Ureter (tissue), 1 donor: ENCODE data around the gene CBLB. TPM values are rescaled to one million over a fixed set of nuclear protein-coding genes. Genes with fewer than 3 reads are reported as not detected.

ENCODE experiments used
- DNase-seq: peaks from one replicate; pipeline ENCODE4 v3.0.0-alpha.2; 2020; ENCODE audit warnings: low spot score
- total RNA-seq: library from RNA; stranded (reverse); gene quantifications from one replicate; pipeline ENCODE4 v1.2.4, GENCODE V29; 2023
- donor health status: DM: yes; HTN: yes; CAD: no.

The CBLB gene
- total RNA-seq, 1 donor from 2014 or later: 90.8 TPM

DNA sequence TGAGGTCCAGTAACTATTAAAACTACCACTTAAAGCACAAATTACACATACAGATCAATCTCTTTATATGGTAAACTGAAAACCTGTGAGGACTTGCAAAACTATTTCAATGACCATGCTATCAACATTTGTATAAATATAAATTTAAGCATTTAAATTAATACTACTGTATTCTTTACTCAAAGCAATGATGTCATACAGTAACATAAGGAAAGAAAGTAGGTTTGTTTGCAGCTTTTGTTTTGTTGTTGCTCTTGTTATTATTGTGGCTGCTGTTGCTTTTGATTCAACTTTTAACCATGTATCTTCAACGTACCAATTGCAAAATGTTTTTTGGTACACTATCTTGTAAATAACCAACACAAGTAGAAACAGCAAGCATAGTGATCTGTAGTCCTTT lies 22.0 kb downstream of the CBLB start:
- no peak for DNase-seq

GRCh38 chr3:105845488-105845887 lies 23.3 kb downstream of the CBLB start:
- DNase-seq: no peak

- DNase-seq: no peak
These were observed 24.1 kb downstream of the CBLB start for GRCh38 chr3:105844704-105845103.

DNA sequence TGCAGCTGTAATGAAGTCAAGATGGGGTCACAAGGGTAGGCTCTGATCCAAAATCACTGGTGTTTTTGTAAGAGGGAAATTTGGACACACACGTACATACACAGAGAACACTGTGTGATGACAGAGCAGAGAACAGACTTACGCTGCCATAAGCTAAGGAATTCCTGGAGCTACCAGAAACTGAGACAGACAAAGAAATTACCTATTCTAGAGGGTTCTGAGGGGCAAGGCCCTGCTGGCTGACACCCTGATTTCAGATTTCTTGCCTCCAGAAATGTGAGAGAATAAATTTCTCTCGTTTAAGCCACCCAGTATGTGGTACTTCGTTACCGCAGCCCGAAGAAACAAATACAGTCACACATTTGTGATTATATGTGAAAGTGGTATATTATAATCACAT lies 24.8 kb downstream of the CBLB start:
- DNase-seq: no peak

DNA sequence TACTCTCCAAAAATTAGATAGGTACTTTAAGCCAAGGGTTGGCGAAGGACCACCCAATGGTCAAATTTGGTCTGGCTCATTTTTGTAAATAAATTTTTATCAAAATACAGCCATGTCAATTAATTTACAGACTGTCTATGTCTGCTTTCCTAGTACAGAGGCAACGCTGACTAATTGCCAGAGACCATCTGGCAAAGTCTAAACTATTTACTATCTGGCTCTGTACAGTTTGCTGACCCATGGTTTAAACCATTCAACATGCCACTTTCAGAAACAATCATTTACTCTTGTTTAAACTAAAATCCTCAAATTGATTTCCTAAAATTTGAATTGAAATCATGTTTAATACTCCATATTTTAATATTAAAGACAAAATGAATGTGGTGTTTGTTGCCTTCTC lies 25.9 kb downstream of the CBLB start:
- no peak for DNase-seq

- DNase-seq: no peak
These were observed 26.4 kb downstream of the CBLB start for GRCh38 chr3:105842449-105842848.

DNA sequence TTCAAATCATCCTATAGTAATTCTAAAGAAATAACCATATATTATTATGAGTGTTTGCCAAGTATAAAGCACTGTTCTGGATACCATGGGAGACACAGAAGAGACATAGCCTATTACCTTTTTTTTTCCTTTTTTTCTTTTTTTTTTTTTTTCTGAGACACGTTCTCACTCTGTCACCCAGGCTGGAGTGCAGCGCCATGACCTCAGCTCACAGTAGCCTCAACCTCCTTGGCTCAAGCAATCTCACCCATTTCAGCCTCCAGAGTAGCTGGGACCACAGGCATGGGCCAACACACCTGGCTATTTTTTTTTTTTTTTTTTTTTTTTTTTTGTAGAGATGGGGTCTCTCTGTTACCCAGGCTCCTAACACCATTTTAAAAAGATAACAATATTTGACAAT lies 30.9 kb downstream of the CBLB start:
- DNase-seq: no peak

GRCh38 chr3:105837143-105837740 lies 31.6 kb downstream of the CBLB start:
- DNase-seq: no peak

- no peak for DNase-seq
These were observed 32.3 kb downstream of the CBLB start for GRCh38 chr3:105836533-105836932.

DNA sequence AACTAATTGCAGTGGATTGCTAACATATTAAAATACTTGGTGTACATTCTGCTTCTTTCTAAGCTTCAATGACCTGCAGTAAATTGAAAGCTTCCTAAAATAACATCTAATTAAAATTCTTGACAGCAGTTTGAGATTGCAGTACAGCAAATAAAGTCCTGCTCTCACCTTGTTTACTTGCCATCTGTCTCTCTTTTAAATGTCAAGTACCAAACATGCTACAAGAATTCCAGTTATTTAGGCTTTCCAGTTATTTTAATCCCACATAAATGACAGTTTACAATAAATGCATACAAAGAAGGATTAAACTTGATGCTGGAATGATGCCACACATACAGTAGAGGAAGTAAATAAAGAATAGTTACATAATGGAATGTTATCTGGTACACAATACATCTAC lies 33.2 kb downstream of the CBLB start:
- no peak for DNase-seq

DNA sequence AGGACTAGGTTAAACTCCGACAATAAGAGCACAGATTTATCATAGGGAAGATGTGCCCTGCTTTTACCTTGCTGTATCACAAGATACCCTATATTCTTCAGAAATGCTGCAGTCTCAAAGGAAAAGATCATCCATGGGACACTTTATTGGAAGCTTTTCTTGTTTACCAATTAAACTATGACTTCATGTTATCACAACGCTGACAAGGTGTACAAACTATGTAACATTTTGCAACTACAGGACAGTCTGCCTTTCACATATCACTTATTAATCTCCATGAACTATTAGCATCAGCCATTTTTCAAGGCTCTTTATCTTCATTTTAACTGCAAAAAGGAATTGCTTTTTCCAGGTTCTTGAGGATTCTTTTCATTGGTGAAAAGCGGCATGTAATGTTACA lies 34.0 kb downstream of the CBLB start:
- DNase-seq: no peak

DNA sequence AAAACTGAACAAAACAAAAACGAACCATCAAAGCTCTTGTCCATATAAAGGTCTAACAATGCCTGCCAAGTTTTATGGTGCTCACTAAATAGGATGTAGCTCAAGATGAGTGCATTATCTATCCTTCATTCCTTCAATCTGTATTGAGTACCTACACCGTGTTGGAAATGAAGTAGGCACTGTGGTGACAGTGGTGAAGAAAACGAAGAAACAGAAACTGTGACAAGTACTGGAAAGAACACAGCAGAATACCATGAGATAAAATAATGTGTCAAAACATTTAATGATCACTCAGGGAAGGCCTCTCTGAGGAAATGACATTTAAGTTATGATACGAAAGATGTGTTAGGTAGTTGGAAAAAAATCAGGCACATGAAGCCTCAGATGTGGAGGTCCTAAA lies 36.2 kb downstream of the CBLB start:
- no peak for DNase-seq

- DNase-seq: no peak
These were observed 38.0 kb downstream of the CBLB start for GRCh38 chr3:105830836-105831235.

DNA sequence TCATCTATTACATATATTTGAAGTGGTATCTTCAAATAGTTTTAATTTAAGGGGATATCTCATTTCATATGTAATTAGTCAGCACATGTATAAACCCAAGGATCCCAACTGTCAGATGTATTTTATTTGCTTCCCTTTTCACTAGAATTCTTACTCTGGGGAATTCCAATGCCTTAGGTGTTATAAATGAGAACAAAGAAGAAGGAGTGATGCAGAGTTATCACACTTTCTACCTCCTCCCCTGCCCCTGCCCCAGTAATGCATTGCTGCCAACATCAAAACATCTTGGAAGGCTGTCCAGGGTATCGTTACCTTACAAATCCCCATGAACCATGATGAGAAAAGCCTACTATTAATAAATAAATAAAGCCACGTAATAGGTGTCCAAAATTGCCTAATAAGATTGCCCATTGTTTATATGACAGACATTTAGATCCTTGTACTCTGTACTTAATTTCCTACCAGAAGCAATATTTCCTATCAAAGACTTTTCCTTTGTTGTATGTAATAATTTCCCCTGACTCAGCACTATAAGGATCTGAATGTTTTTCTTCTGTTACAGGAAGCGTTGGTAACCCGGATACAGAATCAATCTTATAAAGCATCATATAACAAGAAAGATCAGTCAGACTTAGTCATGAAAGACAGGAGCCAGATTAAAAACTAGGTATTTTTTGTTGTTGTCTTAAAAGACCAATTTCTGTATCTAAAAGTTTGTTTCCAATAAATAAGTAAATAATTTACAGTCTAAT lies 38.8 kb downstream of the CBLB start:
- no peak for DNase-seq

DNA sequence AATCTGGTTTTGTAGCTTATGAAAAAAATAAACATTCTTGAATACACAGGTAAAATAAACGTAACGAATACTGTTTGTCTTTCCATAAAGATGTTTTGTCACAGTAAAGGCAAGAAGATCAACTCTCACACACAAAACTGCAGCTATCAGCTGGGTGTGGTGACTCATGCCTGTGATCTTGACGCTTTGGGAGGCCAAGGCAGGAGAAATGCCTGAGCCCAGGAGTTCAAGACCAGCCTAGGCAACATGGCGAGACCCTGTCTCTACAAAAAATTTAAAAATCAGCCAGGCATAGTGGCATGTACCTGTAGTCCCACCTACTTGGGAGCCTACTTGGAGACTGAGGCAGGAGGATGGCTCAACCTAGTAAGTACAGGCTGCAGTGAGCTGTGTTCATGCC lies 39.6 kb downstream of the CBLB start:
- no peak for DNase-seq

DNA sequence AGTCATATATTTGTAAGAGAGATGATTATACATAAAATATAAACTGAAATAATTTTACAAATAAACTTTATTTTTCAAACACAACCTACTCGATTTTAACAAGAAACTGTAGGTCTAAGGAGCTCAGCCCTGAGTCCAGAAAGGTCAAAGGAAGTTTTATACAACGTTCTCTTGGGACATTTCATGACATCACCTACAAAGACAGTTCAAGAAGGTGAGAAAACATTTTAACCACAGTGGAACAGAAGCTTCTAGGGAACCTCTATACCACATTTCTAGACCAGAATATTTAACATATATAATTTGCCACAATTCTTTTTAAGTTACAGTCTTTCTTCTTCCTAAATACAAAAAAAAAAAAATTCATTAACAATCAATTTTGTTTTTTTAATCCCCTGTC lies 40.1 kb downstream of the CBLB start:
- no peak for DNase-seq

DNA sequence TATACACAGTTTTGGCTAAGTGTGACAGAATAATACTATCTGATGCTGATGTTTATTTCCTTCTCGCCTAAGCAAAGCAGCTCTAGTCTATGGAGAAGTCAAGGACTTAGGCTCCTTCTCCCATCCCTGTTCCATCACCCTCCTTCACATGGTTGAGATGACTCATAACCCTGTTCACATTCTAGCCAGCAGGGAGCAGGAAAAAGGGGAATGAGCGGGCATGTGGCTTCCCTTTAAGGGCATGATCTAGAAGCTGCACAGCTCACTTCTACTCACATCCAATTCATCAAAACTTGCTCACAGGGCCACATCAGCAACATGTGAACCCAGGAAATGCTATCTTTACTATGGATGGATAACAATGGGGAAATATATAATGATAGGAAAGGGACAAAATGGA lies 40.9 kb downstream of the CBLB start:
- no peak for DNase-seq

DNA sequence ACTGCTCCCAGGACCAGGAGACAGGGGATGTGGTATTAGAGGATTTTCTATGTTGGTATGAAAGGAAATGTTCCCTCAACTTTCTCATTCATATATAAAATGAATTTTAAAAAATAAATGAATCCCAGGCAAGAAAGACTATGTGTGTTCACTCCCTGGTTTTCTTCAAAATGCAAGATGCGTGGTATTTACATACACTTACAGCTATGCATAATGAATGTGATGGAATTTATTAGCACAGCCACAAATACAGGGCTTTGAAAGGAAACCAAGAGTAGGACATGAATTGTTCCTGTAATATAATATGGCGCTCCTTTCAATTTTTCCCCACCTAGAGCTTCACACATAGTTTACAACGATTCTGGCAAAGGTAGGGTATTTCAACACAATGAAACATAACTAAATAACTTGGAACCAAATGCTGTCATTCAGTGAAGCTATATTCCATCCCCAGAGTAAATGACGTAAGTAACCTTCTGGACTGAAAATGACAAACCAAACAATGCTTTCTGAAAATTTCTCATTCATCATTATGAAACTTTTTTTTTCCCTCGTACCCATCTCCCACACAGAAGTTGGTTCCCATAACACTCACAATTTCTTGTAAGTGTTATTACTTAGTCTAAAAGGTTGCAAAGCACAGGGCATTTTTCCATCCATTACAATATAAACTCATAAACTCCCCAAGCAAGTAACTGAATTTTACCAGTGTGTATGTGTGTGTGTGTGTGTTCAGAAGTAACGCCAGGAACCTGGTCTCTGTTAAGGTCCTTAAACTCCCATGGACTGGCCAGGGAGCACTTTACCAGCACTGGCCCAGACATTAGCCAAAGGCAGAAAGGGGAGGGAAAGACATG lies 41.8 kb downstream of the CBLB start:
- DNase-seq: no peak

GRCh38 chr3:105824129-105824528 lies 44.7 kb downstream of the CBLB start:
- no peak for DNase-seq

- DNase-seq: no peak
These were observed 45.5 kb downstream of the CBLB start for GRCh38 chr3:105823149-105823867.

DNA sequence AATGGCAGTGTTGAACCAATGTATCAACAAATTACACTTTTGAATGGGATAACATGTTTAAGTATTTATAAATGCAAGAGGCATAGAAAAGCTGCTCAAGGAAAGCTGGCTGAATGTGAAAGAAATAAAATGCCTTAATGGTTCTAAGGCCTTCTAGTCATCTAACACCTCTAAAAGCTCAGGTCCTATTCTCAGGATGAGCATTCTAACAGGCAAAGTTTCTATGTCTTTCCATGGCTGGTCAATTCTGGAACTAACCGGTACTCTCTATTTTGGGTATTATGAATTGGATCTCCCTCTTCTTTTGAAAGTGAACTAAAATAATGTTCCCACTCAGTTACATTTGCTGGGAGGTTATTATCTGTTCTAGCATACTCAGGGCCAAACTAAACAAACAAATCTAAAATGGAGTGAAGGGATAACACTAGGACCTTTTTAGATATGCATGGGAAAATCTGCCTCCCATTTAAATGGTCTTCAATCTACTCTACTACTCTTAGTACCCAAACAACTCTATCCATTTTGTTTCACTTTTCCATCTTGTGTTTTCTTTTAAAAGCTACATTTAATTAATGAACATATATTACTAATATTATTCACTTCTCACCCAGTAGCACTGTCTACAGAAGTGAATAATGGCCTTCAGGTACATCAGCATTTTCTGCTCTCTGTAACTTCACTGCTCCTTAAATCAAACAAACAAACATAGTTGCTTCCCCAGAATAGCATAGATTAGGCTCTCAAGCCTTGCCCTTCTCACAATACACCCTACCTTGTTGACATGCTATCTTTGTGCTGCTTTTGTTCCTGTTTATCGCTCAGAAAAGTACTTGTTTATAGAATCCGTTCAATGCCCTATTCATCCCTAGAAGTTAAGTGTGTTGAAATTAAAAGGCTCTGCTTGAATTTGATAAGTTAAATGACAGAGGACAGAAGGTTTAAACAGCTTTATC lies 46.4 kb downstream of the CBLB start:
- no peak for DNase-seq
